GM13977 (cell line): Measurements from ENCODE around the gene SMCHD1.
A peak's percentile ranks its signal among the peaks of the same experiment; 100 is the strongest.

Source experiments
- DNase-seq: peaks from one replicate; pipeline ENCODE4 v3.0.0; 2012; ENCODE audit warnings: low spot score
- CTCF ChIP-seq: IDR thresholded peaks from 2 replicates; pipeline ENCODE4 v1.5.1; 2012; ENCODE audit warnings: mild to moderate bottlenecking, control low read depth; ENCODE audit not compliant: insufficient read depth; ENCODE audit errors: extremely low read depth, missing control alignments
- in situ Hi-C: fragments of 300-500 bp; cut with MboI; formaldehyde crosslinking; loops from one replicate; pipeline ENCODE4 v1.12.0; 2022; ENCODE audit warnings: low sequenced_read_pairs, low pct_unique_long_range_greater_than_20kb, mixed read lengths, inconsistent platforms; ENCODE audit not compliant: unreplicated experiment

The SMCHD1 gene

GRCh38 chr18:2655178-2655953 is at the start of gene SMCHD1:
SMCHD1 (plus strand) TSS chr18:2655726; CDS start chr18:2656076, 350 bp downstream.
- TF ChIP-seq CTCF: no peak
- peak; percentile 90 for DNase-seq
- in situ Hi-C loops: no loop called here

- in situ Hi-C loops: no loop called here
- TF ChIP-seq CTCF: no peak
- no peak for DNase-seq
These were observed 49.2 kb upstream of the SMCHD1 start for GRCh38 chr18:2606335-2606734.

GRCh38 chr18:2609604-2610003 is 45.9 kb upstream of the SMCHD1 start:
- DNase-seq: no peak
- TF ChIP-seq CTCF: no peak
- in situ Hi-C loops: no loop called here

GRCh38 chr18:2610549-2610948 is 45.0 kb upstream of the SMCHD1 start:
- in situ Hi-C loops: no loop called here
- TF ChIP-seq CTCF: no peak
- DNase-seq: no peak

GRCh38 chr18:2612996-2613395 is 42.5 kb upstream of the SMCHD1 start:
- in situ Hi-C loops: no loop called here
- no peak for DNase-seq
- no peak for TF ChIP-seq CTCF

- in situ Hi-C loops: no loop called here
- no peak for DNase-seq
- no peak for TF ChIP-seq CTCF
These were observed 38.0 kb upstream of the SMCHD1 start for GRCh38 chr18:2617401-2617998.
